ENCODE results near the gene FMN1.

DNA sequence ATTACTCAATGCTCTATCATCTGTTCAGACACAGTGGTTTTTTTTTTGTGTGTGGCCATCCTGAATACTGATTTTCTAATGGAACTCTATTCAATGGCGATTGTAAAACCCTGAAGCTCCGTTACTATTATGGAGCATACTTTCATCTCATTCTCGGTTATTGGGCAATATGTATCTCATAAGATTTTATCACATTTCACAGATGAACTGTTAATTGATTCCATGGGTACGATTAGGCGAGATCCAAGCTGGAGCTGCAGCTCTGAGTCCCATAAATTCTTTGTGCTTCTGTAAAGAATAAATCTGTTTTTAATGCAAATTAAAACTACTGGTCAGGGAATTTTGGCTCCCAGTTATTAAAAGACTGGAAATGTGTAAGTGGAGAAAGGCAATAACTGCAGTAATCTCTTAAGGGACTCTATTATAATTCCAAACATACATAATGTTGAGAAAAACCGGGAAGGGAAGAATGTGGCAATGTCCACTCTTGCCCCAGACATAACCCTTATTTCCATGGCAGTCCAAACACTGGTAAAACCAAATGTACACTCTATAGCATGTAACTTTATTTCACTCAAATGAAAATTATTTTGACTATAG is 394.5 kb downstream of the FMN1 start:
- TF ChIP-seq, protein P1, sequence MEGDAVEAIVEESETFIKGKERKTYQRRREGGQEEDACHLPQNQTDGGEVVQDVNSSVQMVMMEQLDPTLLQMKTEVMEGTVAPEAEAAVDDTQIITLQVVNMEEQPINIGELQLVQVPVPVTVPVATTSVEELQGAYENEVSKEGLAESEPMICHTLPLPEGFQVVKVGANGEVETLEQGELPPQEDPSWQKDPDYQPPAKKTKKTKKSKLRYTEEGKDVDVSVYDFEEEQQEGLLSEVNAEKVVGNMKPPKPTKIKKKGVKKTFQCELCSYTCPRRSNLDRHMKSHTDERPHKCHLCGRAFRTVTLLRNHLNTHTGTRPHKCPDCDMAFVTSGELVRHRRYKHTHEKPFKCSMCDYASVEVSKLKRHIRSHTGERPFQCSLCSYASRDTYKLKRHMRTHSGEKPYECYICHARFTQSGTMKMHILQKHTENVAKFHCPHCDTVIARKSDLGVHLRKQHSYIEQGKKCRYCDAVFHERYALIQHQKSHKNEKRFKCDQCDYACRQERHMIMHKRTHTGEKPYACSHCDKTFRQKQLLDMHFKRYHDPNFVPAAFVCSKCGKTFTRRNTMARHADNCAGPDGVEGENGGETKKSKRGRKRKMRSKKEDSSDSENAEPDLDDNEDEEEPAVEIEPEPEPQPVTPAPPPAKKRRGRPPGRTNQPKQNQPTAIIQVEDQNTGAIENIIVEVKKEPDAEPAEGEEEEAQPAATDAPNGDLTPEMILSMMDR (conservative IDR thresholded peaks at IDR 0.05; ENCODE audit: low read depth, low read length): no peak
- TF ChIP-seq EZH2 (IDR thresholded peaks at IDR 0.05; ENCODE audit: borderline replicate concordance, low read depth, low read length, poor library complexity, severe bottlenecking): no peak

Measured in A673 (cell line).